Adrenal gland (tissue), 12 donors: Measurements from ENCODE around the gene COL8A1. TPM values are rescaled to one million over a fixed set of nuclear protein-coding genes. Genes with fewer than 3 reads are reported as not detected.
A peak's percentile ranks its signal among the peaks of the same experiment; 100 is the strongest.
"Not testable (repeated sequence)": the region's sequence is repeated elsewhere in the genome, so short reads cannot be mapped to it uniquely, and the experiment has no call there.

Experiments
- DNase-seq, 7 donors: peaks; one replicate each; pipeline ENCODE4 v3.0.0-alpha.2; 2019 to 2020
- H3K27ac ChIP-seq, 5 donors: fragments of 200-600 bp; sonication (generic) in 4 of 5; 1 replicate in 3 of 5; 2 replicates in 2 of 5; pipeline versions ENCODE4 v1.5.1 to v1.8.0; 2016 to 2020; ENCODE audit warnings: mild to moderate bottlenecking in 1 of 5
- H3K27me3 ChIP-seq: fragments of 200-600 bp; 2 replicates; pipeline ENCODE4 v1.8.0; 2021
- H3K36me3 ChIP-seq, 2 donors: fragments of 200-600 bp; replicated peaks in 1 of 2; 1 replicate in 1 of 2; 2 replicates in 1 of 2; pipeline versions ENCODE4 v1.5.1 to v1.8.0; 2018 to 2022
- H3K4me1 ChIP-seq, 2 donors: fragments of 200-600 bp; replicated peaks in 1 of 2; 1 replicate in 1 of 2; 2 replicates in 1 of 2; pipeline versions ENCODE4 v1.5.1 to v1.8.0; 2018 to 2021
- H3K4me3 ChIP-seq, 4 donors: fragments of 200-600 bp; sonication (generic) in 3 of 4; one replicate each; pipeline ENCODE4 v1.5.1; 2016 to 2018
- H3K9me3 ChIP-seq, 3 donors: fragments of 200-600 bp; sonication (generic) in 1 of 3; replicated peaks in 1 of 3; 1 replicate in 2 of 3; 2 replicates in 1 of 3; pipeline versions ENCODE4 v1.5.1 to v1.8.0; 2016 to 2021
- CTCF ChIP-seq, 6 experiments: fragments of 450-650 bp in 4 of 6; fragments of 200-600 bp in 2 of 6; sonication (generic) in 1 of 6; IDR thresholded peaks; 1 replicate in 5 of 6; 2 replicates in 1 of 6; pipeline versions ENCODE4 v1.5.1 to v1.8.0; 2016 to 2021; ENCODE audit warnings: antibody characterized with exemption in 6 of 6, mild to moderate bottlenecking in 2 of 6, moderate library complexity in 1 of 6
- POLR2A ChIP-seq, 2 donors: fragments of 450-650 bp; IDR thresholded peaks; one replicate each; pipeline ENCODE4 v1.6.1; 2017; ENCODE audit warnings: antibody characterized with exemption in 2 of 2, mild to moderate bottlenecking in 2 of 2, moderate library complexity in 1 of 2
- WGBS, 4 donors: extraction: QIAGEN DNeasy Blood & Tissue Kit in 2 of 4; methylation state at CpG; one replicate each; pipeline versions ENCODE4 v1.1.5 to v1.1.7; 2013 to 2017; 5-methylcytosine and 5-hydroxymethylcytosine counted together
- intact Hi-C, 2 donors: fragments of 100-400 bp; cut with DNase I; formaldehyde crosslinking; loops; one replicate each; pipeline versions ENCODE4 v1.14.1 to v1.15.0; 2022 to 2023
- polyA plus RNA-seq, 3 donors: library from polyadenylated mRNA; stranded (reverse); fragments of 200-250 nt in 2 of 3; fragments of 350-450 nt in 1 of 3; fragmentation: Illumina TruSeq in 1 of 3; extraction: RNeasy Lipid Tissue Mini Kit (QIAGEN cat#74804) in 1 of 3; gene quantifications; one replicate each; pipeline ENCODE4 v1.2.3, GENCODE V29; 2013 to 2014
- total RNA-seq, 9 donors: library from RNA; depleted of rRNA in 4 of 9; stranded (reverse); fragments of >200 nt in 4 of 9; fragments of 120-200 nt in 1 of 9; fragmentation: NEBNext Ultra II Directional in 1 of 9; extraction: Animal tissue kit (Norgen Biotek cat#: 25700) in 1 of 9; gene quantifications; one replicate each; pipeline versions ENCODE4 v1.1.0 to v1.2.4, GENCODE V29; 2013 to 2023
- donor health status: healthy with polysubstance abuse.
- donor health status: Bipolar disorder and iron deficiency.
- donor health status: DM: yes; HTN: yes; CAD: no.
- donor health status: DM: no; HTN: no; CAD: no.
- donor health status: DM: no; HTN: no; CAD: no.
- donor health status: DM: yes; HTN: yes; CAD: no.

COL8A1 gene
- total and polyA plus RNA-seq, 12 donors: 0.94 to 59.2 (median 15.9) TPM

DNA sequence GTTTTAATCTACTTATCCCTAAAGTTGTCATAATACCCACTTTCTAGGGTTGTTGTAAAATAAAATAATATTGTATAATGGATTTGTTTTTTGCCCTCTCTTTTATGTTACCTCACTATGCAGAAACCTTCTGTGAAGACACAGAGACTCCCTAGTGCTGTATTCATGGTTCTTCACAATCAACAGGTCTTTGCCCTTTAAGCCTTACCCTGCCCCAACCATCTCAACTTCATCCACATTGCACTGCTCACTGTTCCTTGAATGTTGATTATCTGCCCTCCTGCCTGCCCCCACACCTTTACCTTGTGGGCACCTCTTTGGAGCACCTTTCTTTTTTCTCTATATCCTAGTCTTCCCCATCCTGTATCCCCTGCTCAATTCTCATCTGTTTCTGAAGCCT, 200.4 kb downstream of the COL8A1 start:
- DNase-seq: no peak
- no peaks in the 10 kb centered on the region for H3K27me3 ChIP-seq
- H3K36me3 ChIP-seq: no peaks in the 10 kb centered on the region
- TF ChIP-seq CTCF (IDR thresholded peaks at IDR 0.05) (no peak), POLR2A (IDR thresholded peaks at IDR 0.05) (no peak)
- H3K27ac ChIP-seq: no peak overlapping the region
- intact Hi-C loops: no loop called here
- H3K4me3 ChIP-seq: no peak overlapping the region
- H3K4me1 ChIP-seq: peaks cover 5 to 16% of the 10 kb centered on the region in 2 donors
- no peaks in the 10 kb centered on the region for H3K9me3 ChIP-seq

- Histone ChIP-seq H3K36me3 (no peaks in the 10 kb centered on the region), H3K27ac (no peak overlapping the region), H3K4me1 (peaks cover 0 to 8% of the 10 kb centered on the region in 2 donors), H3K27me3 (no peaks in the 10 kb centered on the region), H3K4me3 (no peak overlapping the region), H3K9me3 (no peaks in the 10 kb centered on the region)
- WGBS, 4 donors: 90 to 100% (median 96%) methylated on average over 1 of the region's 1 CpG
- intact Hi-C loops: loop anchor here (5.0 to 10.0 kb wide), 2 partner anchors 225 to 418 kb away; no protein-coding TSS in a partner anchor
- TF ChIP-seq CTCF (IDR thresholded peaks at IDR 0.05) (no peak), POLR2A (IDR thresholded peaks at IDR 0.05) (no peak)
- DNase-seq: no peak
Observed at GRCh38 chr3:99839613-99840012, 201.2 kb downstream of the COL8A1 start.

DNA sequence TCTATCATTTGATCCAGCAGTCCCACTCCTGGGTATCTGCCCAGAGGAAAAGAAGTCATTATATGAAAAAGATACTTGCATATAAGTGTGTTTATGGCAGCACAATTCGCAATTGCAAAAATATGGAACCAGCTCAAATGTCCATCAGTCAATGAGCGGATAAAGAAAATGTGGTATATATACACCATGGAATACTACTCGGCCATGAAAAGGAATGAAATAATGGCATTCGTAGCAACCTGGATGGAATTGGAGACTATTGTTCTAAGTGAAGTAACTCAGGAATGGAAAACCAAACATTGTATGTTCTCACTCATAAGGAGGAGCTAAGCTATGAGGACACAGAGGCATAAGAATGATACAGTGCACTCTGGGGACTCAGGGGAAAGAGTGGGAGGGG, 203.6 kb downstream of the COL8A1 start:
- peaks cover 0 to 30% of the 10 kb centered on the region in 2 donors for H3K4me1 ChIP-seq
- not testable (repeated sequence) for H3K4me3 ChIP-seq, H3K9me3 ChIP-seq, DNase-seq, H3K27me3 ChIP-seq, H3K36me3 ChIP-seq, H3K27ac ChIP-seq
- intact Hi-C loops: loop anchor here (5.0 to 10.0 kb wide), 2 partner anchors 223 to 415 kb away; no protein-coding TSS in a partner anchor
- 95 to 98% (median 98%) methylated on average over 4 of the region's 4 CpGs for WGBS, 4 donors

DNA sequence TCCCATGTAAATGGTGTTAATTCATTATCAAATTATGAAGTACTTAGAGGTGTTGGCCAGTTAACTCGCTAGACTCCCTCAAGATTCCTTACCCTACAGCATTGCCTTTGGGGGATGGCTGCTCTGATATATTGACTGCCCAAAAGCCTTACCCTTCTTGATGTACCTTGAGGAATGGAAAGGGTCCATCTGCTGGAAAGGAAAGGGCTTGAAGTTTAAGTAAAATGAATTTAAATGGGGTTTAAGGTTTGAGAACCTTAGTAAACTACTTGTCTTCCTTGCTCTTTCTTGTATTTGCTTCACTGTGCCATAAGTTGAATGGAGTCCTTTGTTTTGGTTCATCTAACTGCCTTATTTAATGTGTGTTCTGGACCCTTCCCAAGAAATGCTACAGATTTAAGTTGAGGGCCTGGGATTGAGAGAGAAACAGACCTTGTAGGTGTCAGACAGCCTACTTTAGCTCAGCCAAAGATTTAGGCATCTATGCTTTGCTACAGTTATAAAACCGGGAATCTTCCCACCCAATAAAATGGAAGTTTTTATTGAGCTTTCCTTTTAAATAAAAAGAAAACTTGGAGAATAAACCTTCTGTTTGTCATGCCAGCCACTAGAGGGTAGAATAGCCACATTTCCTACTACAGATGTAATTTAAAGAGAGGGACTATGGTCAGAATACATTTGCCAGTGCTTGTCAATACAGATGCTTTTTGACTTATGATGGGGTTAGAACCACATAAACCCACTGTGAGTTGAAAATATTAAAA, 204.6 kb downstream of the COL8A1 start:
- no peak for DNase-seq
- Histone ChIP-seq H3K4me1 (peaks cover 0 to 32% of the 10 kb centered on the region in 2 donors), H3K27me3 (no peaks in the 10 kb centered on the region), H3K9me3 (no peaks in the 10 kb centered on the region), H3K4me3 (no peak overlapping the region), H3K36me3 (no peaks in the 10 kb centered on the region), H3K27ac (peak overlapping the region in 1 of 5 donors; percentile 6)
- TF ChIP-seq POLR2A (IDR thresholded peaks at IDR 0.05): no peak
- TF ChIP-seq CTCF (IDR thresholded peaks at IDR 0.05): peak; percentile 63 to 83 (median 77)
- WGBS, 4 donors: 46 to 49% (median 48%) methylated on average over 2 of the region's 2 CpGs
- intact Hi-C loops: loop anchor here (5.0 to 10.0 kb wide), 2 partner anchors 222 to 414 kb away; no protein-coding TSS in a partner anchor
